Lung (tissue), 12 donors: ENCODE measurements around the gene DHRS12. TPM values are rescaled to one million over a fixed set of nuclear protein-coding genes. Genes with fewer than 3 reads are reported as not detected.
A peak's percentile ranks its signal among the peaks of the same experiment; 100 is the strongest.

ENCODE experiments used
- ATAC-seq: fragments of 200-7000 bp; cut with Tn5 transposase; one replicate; pipeline ENCODE4 v1.9.1; 2020; ENCODE audit warnings: moderate number of reproducible peaks; ENCODE audit not compliant: insufficient read depth, low FRiP score
- DNase-seq, 3 donors: peaks; one replicate each; pipeline ENCODE4 v3.0.0-alpha.2; 2013 to 2017
- H3K27ac ChIP-seq, 2 donors: one replicate each; pipeline ENCODE4 v1.5.1; 2013; ENCODE audit warnings: mild to moderate bottlenecking in 2 of 2, moderate library complexity in 2 of 2, control low read depth in 1 of 2, inconsistent platforms in 1 of 2, low read depth in 1 of 2, low read length in 1 of 2
- H3K27me3 ChIP-seq, 3 donors: one replicate each; pipeline ENCODE4 v1.5.1; 2013; ENCODE audit warnings: low read length in 2 of 3; ENCODE audit not compliant: control insufficient read depth in 3 of 3, insufficient read depth in 3 of 3
- H3K36me3 ChIP-seq, 4 donors: one replicate each; pipeline ENCODE4 v1.5.1; 2013; ENCODE audit warnings: low read length in 4 of 4, mild to moderate bottlenecking in 1 of 4, moderate library complexity in 1 of 4; ENCODE audit not compliant: control insufficient read depth in 4 of 4, insufficient read depth in 4 of 4
- H3K4me1 ChIP-seq, 5 donors: one replicate each; pipeline ENCODE4 v1.5.1; 2013; ENCODE audit warnings: low read length in 5 of 5, mild to moderate bottlenecking in 2 of 5, moderate library complexity in 1 of 5; ENCODE audit not compliant: control insufficient read depth in 5 of 5, insufficient read depth in 5 of 5
- H3K4me3 ChIP-seq: one replicate; pipeline ENCODE4 v1.5.1; 2013; ENCODE audit warnings: mild to moderate bottlenecking, control low read depth, moderate library complexity
- H3K9ac ChIP-seq, 2 donors: one replicate each; pipeline ENCODE4 v1.5.1; 2013; ENCODE audit warnings: low read length in 2 of 2, control low read depth in 1 of 2; ENCODE audit not compliant: insufficient read depth in 1 of 2
- H3K9me3 ChIP-seq, 4 donors: one replicate each; pipeline ENCODE4 v1.5.1; 2013; ENCODE audit warnings: low read length in 3 of 4, mild to moderate bottlenecking in 1 of 4, moderate library complexity in 1 of 4; ENCODE audit not compliant: control insufficient read depth in 4 of 4, insufficient read depth in 3 of 4
- WGBS, 2 donors: extraction: QIAGEN DNeasy Blood & Tissue Kit; methylation state at CpG; one replicate each; pipeline ENCODE4 v1.1.7; 2013; 5-methylcytosine and 5-hydroxymethylcytosine counted together
- polyA plus RNA-seq, 2 donors: library from polyadenylated mRNA; stranded (reverse); fragments of 200-250 nt; gene quantifications; one replicate each; pipeline ENCODE4 v1.2.1, GENCODE V29; 2013
- total RNA-seq, 2 donors: library from RNA; depleted of rRNA in 1 of 2; stranded (reverse); fragments of >200 nt in 1 of 2; gene quantifications; one replicate each; pipeline ENCODE4 v1.2.1, GENCODE V29; 2014 to 2021
- TF ChIP-seq, protein P1 (sequence below): IDR thresholded peaks from 2 replicates; pipeline ENCODE4 v1.5.1; 2012; ENCODE audit warnings: mild to moderate bottlenecking; ENCODE audit errors: control extremely low read depth, extremely low read depth
- donor health status: control.
- donor health status: control.
- donor health status: Bipolar disorder and iron deficiency.
- donor health status: healthy.
- donor health status: DM: yes; HTN: yes; CAD: no.

DHRS12 gene
- total and polyA plus RNA-seq, 4 donors = 8.5 to 17.9 (median 12.0) TPM

DNA sequence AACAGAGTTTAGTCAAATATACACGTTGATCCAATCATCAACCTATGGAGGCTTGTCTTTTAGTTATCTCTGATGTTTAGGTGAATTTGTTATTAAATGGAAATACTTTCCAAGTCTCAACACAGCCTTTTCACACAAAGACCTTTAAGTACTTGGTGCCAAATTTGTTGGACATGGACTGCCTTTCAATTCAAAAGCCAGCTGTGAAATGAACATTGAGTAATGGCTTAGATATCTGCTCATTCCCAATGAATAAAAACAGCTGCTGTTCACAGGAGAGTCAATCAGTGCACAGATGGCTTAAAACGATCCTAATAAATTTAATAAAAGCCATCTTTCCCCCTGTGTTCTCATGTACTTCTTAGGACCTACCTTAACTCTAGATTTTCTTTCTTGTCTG lies 19.9 kb upstream of the DHRS12 start:
- TF ChIP-seq, protein P1, sequence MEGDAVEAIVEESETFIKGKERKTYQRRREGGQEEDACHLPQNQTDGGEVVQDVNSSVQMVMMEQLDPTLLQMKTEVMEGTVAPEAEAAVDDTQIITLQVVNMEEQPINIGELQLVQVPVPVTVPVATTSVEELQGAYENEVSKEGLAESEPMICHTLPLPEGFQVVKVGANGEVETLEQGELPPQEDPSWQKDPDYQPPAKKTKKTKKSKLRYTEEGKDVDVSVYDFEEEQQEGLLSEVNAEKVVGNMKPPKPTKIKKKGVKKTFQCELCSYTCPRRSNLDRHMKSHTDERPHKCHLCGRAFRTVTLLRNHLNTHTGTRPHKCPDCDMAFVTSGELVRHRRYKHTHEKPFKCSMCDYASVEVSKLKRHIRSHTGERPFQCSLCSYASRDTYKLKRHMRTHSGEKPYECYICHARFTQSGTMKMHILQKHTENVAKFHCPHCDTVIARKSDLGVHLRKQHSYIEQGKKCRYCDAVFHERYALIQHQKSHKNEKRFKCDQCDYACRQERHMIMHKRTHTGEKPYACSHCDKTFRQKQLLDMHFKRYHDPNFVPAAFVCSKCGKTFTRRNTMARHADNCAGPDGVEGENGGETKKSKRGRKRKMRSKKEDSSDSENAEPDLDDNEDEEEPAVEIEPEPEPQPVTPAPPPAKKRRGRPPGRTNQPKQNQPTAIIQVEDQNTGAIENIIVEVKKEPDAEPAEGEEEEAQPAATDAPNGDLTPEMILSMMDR = no peak
- H3K4me3 ChIP-seq = no peak overlapping the region
- 84 to 87% methylated on average over 2 of the region's 2 CpGs for WGBS, 2 donors
- no peak for DNase-seq
- no peaks in the 10 kb centered on the region for H3K27me3 ChIP-seq
- no peak overlapping the region for H3K9ac ChIP-seq
- H3K36me3 ChIP-seq = no peaks in the 10 kb centered on the region
- H3K27ac ChIP-seq = no peak overlapping the region
- peaks cover 0 to 23% (median 10%) of the 10 kb centered on the region in 5 donors for H3K4me1 ChIP-seq
- ATAC-seq = no peak
- no peaks in the 10 kb centered on the region for H3K9me3 ChIP-seq

DNA sequence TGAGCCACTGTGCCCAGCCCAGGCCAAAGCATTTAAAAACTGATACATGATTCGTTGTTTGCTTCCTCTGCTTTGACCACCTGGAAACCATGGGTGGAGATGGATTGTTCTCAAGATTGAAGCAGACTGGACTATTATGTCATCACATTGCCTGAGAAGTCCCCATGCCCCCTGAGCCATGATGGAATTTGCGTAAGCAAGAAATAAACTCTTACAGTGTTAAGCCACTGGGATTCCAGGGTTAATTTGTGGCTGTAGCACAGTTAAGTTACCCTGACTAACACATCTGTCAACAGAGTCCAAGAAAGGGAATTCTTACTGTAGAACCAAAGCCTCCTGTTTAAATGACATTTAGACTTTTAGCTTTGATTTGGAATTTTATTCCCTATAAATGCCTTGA lies 19.4 kb upstream of the DHRS12 start:
- Histone ChIP-seq H3K9ac (no peak overlapping the region), H3K9me3 (no peaks in the 10 kb centered on the region), H3K27ac (no peak overlapping the region), H3K27me3 (no peaks in the 10 kb centered on the region), H3K36me3 (no peaks in the 10 kb centered on the region), H3K4me1 (peaks cover 0 to 24% (median 10%) of the 10 kb centered on the region in 5 donors), H3K4me3 (no peak overlapping the region)
- no peak for ATAC-seq
- TF ChIP-seq, protein P1 = no peak
- 80 to 87% methylated on average over 2 of the region's 2 CpGs for WGBS, 2 donors
- no peak for DNase-seq

- TF ChIP-seq, protein P1 = no peak
- H3K27me3 ChIP-seq = no peaks in the 10 kb centered on the region
- no peaks in the 10 kb centered on the region for H3K9me3 ChIP-seq
- DNase-seq (no peak), ATAC-seq (no peak)
- H3K27ac ChIP-seq = no peak overlapping the region
- H3K4me1 ChIP-seq = peaks cover 0 to 26% (median 10%) of the 10 kb centered on the region in 5 donors
- WGBS, 2 donors = 48 to 73% methylated on average over 13 of the region's 13 CpGs
- H3K36me3 ChIP-seq = no peaks in the 10 kb centered on the region
- no peak overlapping the region for H3K4me3 ChIP-seq
- no peak overlapping the region for H3K9ac ChIP-seq
Observed at GRCh38 chr13:51822106-51822815, 18.3 kb upstream of the DHRS12 start.

DNA sequence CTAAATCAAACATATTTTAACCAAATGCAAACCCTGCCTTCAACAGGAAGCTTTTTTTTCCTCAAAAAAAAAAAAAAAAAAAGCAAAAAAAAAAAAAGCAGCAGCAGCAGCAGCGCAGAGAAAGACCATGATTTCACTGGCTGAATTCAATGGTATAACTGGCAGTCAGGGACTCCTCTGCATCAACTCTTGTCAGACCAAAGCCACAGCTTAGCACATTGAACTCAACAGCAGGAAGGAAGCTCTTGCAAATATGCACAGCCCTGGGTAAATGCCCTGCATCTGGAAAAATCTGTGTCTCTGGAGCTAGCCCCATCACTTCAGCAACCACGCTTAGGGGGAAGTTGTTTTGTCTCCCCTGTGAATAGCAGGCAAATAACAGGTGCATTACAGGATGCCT lies 17.6 kb upstream of the DHRS12 start:
- Histone ChIP-seq H3K27me3 (peaks cover 0 to 2% (median 0%) of the 10 kb centered on the region in 3 donors), H3K27ac (no peak overlapping the region), H3K36me3 (no peaks in the 10 kb centered on the region), H3K4me1 (peaks cover 0 to 20% (median 7%) of the 10 kb centered on the region in 5 donors), H3K9ac (no peak overlapping the region), H3K9me3 (no peaks in the 10 kb centered on the region), H3K4me3 (no peak overlapping the region)
- WGBS, 2 donors = 30 to 50% methylated on average over 2 of the region's 2 CpGs
- DNase-seq (no peak), ATAC-seq (peak; percentile 5)
- TF ChIP-seq, protein P1 = no peak
